PC-3 (cell line): ENCODE results near the gene NTM. TPM values are rescaled to one million over a fixed set of nuclear protein-coding genes. Genes with fewer than 3 reads are reported as not detected.

Experiments
- ATAC-seq: fragments of 200-7000 bp; cut with Tn5 transposase; 2 replicates; pipeline ENCODE4 v1.9.1; 2020; ENCODE audit warnings: mild to moderate bottlenecking, moderate library complexity
- BruUV-seq: library from RNA; stranded (reverse); fragments of 400-500 nt; replicated peaks from 2 replicates; lab custom pipeline; 2021; lab: Mats Ljungman, UMichigan
- CTCF ChIA-PET: fragments of 300-600 bp; sonication (Branson Sonifier 250); formaldehyde crosslinking; loops from one replicate; lab custom pipeline; 2022; ENCODE audit warnings: antibody characterized with exemption; lab: Charles Lee
- POLR2A ChIA-PET: fragments of 300-600 bp; sonication (Branson Sonifier 250); formaldehyde crosslinking; loops from one replicate; lab custom pipeline; 2022; ENCODE audit warnings: antibody characterized with exemption; ENCODE audit not compliant: unreplicated experiment; lab: Charles Lee
- DNase-seq: peaks from one replicate; pipeline ENCODE4 v3.0.0-alpha.2; 2015
- H2AFZ ChIP-seq: fragments of 300-600 bp; sonication (generic); 2 replicates; pipeline ENCODE4 v1.6.0; 2016; ENCODE audit warnings: antibody characterized with exemption, low read length
- H3F3A ChIP-seq: fragments of 300-600 bp; sonication (generic); one replicate; pipeline ENCODE4 v1.6.0; 2017; ENCODE audit warnings: antibody characterized with exemption, low read length, control low read depth, mild to moderate bottlenecking; ENCODE audit not compliant: unreplicated experiment
- H3K27ac ChIP-seq: fragments of 300-600 bp; sonication (generic); 2 replicates; pipeline ENCODE4 v1.5.1; 2016; ENCODE audit warnings: mild to moderate bottlenecking, low read length
- H3K27me3 ChIP-seq: fragments of 300-600 bp; sonication (generic); 2 replicates; pipeline ENCODE4 v1.6.1; 2016; ENCODE audit warnings: low read length, mixed read lengths
- H3K36me3 ChIP-seq: fragments of 300-600 bp; sonication (generic); 2 replicates; pipeline ENCODE4 v1.6.1; 2016; ENCODE audit warnings: low read depth, mixed run types, low read length, mixed read lengths
- H3K4me1 ChIP-seq: fragments of 300-600 bp; sonication (generic); 2 replicates; pipeline ENCODE4 v1.5.1; 2016; ENCODE audit warnings: low read length; ENCODE audit not compliant: insufficient read depth
- H3K4me2 ChIP-seq: fragments of 300-600 bp; sonication (generic); 2 replicates; pipeline ENCODE4 v1.6.0; 2016; ENCODE audit warnings: low read length
- H3K4me3 ChIP-seq: fragments of 300-600 bp; sonication (generic); 2 replicates; pipeline ENCODE4 v1.5.1; 2016; ENCODE audit warnings: mild to moderate bottlenecking, low read length, mixed read lengths
- H3K79me2 ChIP-seq: fragments of 300-600 bp; sonication (generic); 2 replicates; pipeline ENCODE4 v1.6.1; 2017; ENCODE audit warnings: low read length, mixed read lengths
- H3K9ac ChIP-seq: fragments of 300-600 bp; sonication (generic); 2 replicates; pipeline ENCODE4 v1.6.0; 2016; ENCODE audit warnings: mild to moderate bottlenecking, low read length
- H3K9me2 ChIP-seq: fragments of 300-600 bp; sonication (generic); replicated peaks from 2 replicates; pipeline ENCODE4 v1.6.1; 2016; ENCODE audit warnings: mixed run types, low read length, mixed read lengths
- H3K9me3 ChIP-seq: fragments of 300-600 bp; sonication (generic); 2 replicates; pipeline ENCODE4 v1.6.1; 2016; ENCODE audit warnings: low read length, mixed read lengths
- H4K20me1 ChIP-seq: fragments of 300-600 bp; sonication (generic); 2 replicates; pipeline ENCODE4 v1.6.1; 2016; ENCODE audit warnings: low read length, mixed read lengths
- CTCF ChIP-seq: fragments of 300-600 bp; sonication (generic); conservative IDR thresholded peaks from 2 replicates; pipeline ENCODE4 v1.5.1; 2017; ENCODE audit warnings: antibody characterized with exemption, low read depth, mild to moderate bottlenecking, low read length
- EZH2 ChIP-seq: fragments of 300-600 bp; sonication (generic); IDR thresholded peaks from one replicate; pipeline ENCODE4 v1.6.1; 2017; ENCODE audit warnings: antibody characterized with exemption, mild to moderate bottlenecking, low read length; ENCODE audit not compliant: unreplicated experiment
- EZH2phosphoT487 ChIP-seq: fragments of 300-600 bp; sonication (generic); IDR thresholded peaks from 2 replicates; pipeline ENCODE4 v1.6.1; 2018; ENCODE audit warnings: mild to moderate bottlenecking, antibody characterized with exemption, low read length, borderline replicate concordance
- intact Hi-C: fragments of 100-400 bp; cut with micrococcal nuclease; formaldehyde crosslinking; loops from 2 replicates; pipeline ENCODE4 v1.9.0; 2023
- total RNA-seq: library from RNA; depleted of rRNA; stranded (reverse); fragments of >200 nt; gene quantifications from 2 replicates; pipeline ENCODE4 v1.2.3, GENCODE V29; 2014

NTM gene
- total RNA-seq, 1 experiment from 2014 or later: not detected

- no peak for ATAC-seq
- no TSS peak for BruUV-seq
These were observed 88.0 kb downstream of the NTM start for GRCh38 chr11:131458421-131458820.

GRCh38 chr11:131460931-131461330 is 90.5 kb downstream of the NTM start:
- H3K4me2 ChIP-seq: no peak overlapping the region
- H3F3A ChIP-seq: no peaks in the 10 kb centered on the region
- H3K4me1 ChIP-seq: no peaks in the 10 kb centered on the region; the same call in 1 of the 2 replicates
- H2AFZ ChIP-seq: no peak overlapping the region
- no peaks in the 10 kb centered on the region for H3K9me2 ChIP-seq
- DNase-seq (no peak), ATAC-seq (no peak)
- no peaks in the 10 kb centered on the region for H3K36me3 ChIP-seq
- no peaks in the 10 kb centered on the region for H4K20me1 ChIP-seq
- CTCF ChIA-PET: no interaction called here
- POLR2A ChIA-PET: no interaction called here
- H3K4me3 ChIP-seq: no peak overlapping the region
- BruUV-seq: no TSS peak
- TF ChIP-seq EZH2 (no peak), CTCF (no peak), EZH2phosphoT487 (no peak)
- intact Hi-C loops: no loop called here
- no peak overlapping the region for H3K27ac ChIP-seq
- H3K9me3 ChIP-seq: no peaks in the 10 kb centered on the region
- H3K9ac ChIP-seq: no peak overlapping the region
- no peaks in the 10 kb centered on the region for H3K79me2 ChIP-seq
- peaks cover 58% of the 10 kb centered on the region for H3K27me3 ChIP-seq

More at GRCh38 chr11:131458421-131458820, 88.0 kb downstream of the NTM start:
- no peaks in the 10 kb centered on the region for H4K20me1 ChIP-seq
- TF ChIP-seq EZH2: no peak
- TF ChIP-seq CTCF: no peak
- no peak for TF ChIP-seq EZH2phosphoT487
- peaks cover 49% of the 10 kb centered on the region for H3K27me3 ChIP-seq
- no peak for DNase-seq
- ChIA-PET CTCF (no interaction called here), POLR2A (no interaction called here)
- no peak overlapping the region for H2AFZ ChIP-seq
- H3K4me1 ChIP-seq: no peaks in the 10 kb centered on the region; the same call in 1 of the 2 replicates
- H3K4me2 ChIP-seq: no peak overlapping the region
- no peaks in the 10 kb centered on the region for H3K9me2 ChIP-seq
- no peaks in the 10 kb centered on the region for H3K36me3 ChIP-seq
- intact Hi-C loops: no loop called here
- no peak overlapping the region for H3K27ac ChIP-seq
- no peak overlapping the region for H3K4me3 ChIP-seq
- H3K79me2 ChIP-seq: no peaks in the 10 kb centered on the region
- no peak overlapping the region for H3K9ac ChIP-seq
- no peaks in the 10 kb centered on the region for H3F3A ChIP-seq
- no peaks in the 10 kb centered on the region for H3K9me3 ChIP-seq

- no peaks in the 10 kb centered on the region for H3K9me3 ChIP-seq
- intact Hi-C loops: no loop called here
- ATAC-seq (no peak), DNase-seq (no peak)
- H3K27ac ChIP-seq: no peak overlapping the region
- H2AFZ ChIP-seq: no peak overlapping the region
- no peaks in the 10 kb centered on the region for H3K9me2 ChIP-seq
- no peak overlapping the region for H3K9ac ChIP-seq
- H3K36me3 ChIP-seq: no peaks in the 10 kb centered on the region
- no peaks in the 10 kb centered on the region for H3K79me2 ChIP-seq
- no peak overlapping the region for H3K4me3 ChIP-seq
- POLR2A ChIA-PET: no interaction called here
- H3F3A ChIP-seq: no peaks in the 10 kb centered on the region
- no peak for TF ChIP-seq EZH2
- TF ChIP-seq CTCF: no peak
- TF ChIP-seq EZH2phosphoT487: no peak
- no peak overlapping the region for H3K4me2 ChIP-seq
- CTCF ChIA-PET: no interaction called here
- no peaks in the 10 kb centered on the region; the same call in 1 of the 2 replicates for H3K4me1 ChIP-seq
- H4K20me1 ChIP-seq: no peaks in the 10 kb centered on the region
- BruUV-seq: no TSS peak
- peaks cover 56% of the 10 kb centered on the region for H3K27me3 ChIP-seq
These were observed 92.2 kb downstream of the NTM start for GRCh38 chr11:131462622-131463021.
